ENCODE data around the gene DAPK1.

DNA sequence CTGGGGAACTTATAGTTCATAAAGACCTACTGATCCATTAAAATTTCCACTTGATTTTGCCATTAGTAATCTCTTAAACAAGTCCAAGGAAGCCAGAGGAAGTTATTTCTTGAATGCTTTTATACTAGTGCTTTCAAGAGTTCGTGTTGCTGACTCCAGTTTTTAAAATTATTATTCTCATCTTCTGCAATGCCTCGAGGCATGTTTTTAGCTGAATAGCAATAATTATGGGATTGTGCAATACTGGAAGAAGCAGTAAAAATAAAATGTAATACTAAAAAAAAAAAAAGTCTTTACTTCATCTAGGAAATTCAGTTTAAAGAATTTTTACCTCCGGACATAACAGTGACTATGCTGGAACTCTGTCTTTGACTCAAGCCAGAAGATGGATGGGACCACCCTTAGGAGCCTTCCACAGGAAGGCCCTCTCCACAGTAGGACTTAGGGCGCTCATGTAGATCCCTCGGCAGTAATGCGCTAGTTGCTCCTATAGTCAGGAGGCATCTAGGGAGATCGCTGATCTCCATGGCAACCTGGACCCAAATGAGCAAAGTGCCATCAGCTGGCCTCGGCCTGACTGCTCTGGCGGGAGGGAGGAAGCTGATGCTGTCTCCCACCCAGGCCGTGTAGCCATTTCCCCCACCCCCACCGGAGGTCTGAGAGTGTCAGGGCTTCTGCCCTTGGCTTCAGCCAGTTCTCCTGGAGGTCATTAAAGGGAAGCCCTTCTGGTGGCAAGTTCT lies 56.7 kb downstream of the DAPK1 start:
- TF ChIP-seq, protein P1, sequence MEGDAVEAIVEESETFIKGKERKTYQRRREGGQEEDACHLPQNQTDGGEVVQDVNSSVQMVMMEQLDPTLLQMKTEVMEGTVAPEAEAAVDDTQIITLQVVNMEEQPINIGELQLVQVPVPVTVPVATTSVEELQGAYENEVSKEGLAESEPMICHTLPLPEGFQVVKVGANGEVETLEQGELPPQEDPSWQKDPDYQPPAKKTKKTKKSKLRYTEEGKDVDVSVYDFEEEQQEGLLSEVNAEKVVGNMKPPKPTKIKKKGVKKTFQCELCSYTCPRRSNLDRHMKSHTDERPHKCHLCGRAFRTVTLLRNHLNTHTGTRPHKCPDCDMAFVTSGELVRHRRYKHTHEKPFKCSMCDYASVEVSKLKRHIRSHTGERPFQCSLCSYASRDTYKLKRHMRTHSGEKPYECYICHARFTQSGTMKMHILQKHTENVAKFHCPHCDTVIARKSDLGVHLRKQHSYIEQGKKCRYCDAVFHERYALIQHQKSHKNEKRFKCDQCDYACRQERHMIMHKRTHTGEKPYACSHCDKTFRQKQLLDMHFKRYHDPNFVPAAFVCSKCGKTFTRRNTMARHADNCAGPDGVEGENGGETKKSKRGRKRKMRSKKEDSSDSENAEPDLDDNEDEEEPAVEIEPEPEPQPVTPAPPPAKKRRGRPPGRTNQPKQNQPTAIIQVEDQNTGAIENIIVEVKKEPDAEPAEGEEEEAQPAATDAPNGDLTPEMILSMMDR (IDR thresholded peaks at IDR 0.05): no peak
- TF ChIP-seq EP300 (IDR thresholded peaks at IDR 0.05): no peak
- no peak for TF ChIP-seq POLR2A (IDR thresholded peaks at IDR 0.05)
- no peak for TF ChIP-seq POLR2AphosphoS5 (IDR thresholded peaks at IDR 0.05)

All from suprapubic skin (tissue), 4 donors.